Nephron progenitor cell (in vitro differentiated cells): Measurements from ENCODE around the gene LMBRD2.
A peak's percentile ranks its signal among the peaks of the same experiment; 100 is the strongest.
"Not testable (repeated sequence)": the region's sequence is repeated elsewhere in the genome, so short reads cannot be mapped to it uniquely, and the experiment has no call there.

Experiments used
- DNase-seq: peaks from one replicate; pipeline ENCODE4 v3.0.0; 2021
- H3K27ac Mint-ChIP-seq: 2 replicates; pipeline ENCODE4 v1.8.0; 2021; ENCODE audit warnings: mild to moderate bottlenecking, moderate library complexity, mixed read lengths
- H3K27me3 Mint-ChIP-seq: 2 replicates; pipeline ENCODE4 v1.8.0; 2021; ENCODE audit warnings: mild to moderate bottlenecking, low read depth, mixed read lengths; ENCODE audit not compliant: poor library complexity
- H3K36me3 Mint-ChIP-seq: 2 replicates; pipeline ENCODE4 v1.8.0; 2021; ENCODE audit warnings: low read depth, mixed read lengths
- H3K4me1 Mint-ChIP-seq: 2 replicates; pipeline ENCODE4 v1.8.0; 2021; ENCODE audit warnings: mixed read lengths
- H3K4me3 Mint-ChIP-seq: 2 replicates; pipeline ENCODE4 v1.8.0; 2021; ENCODE audit warnings: mild to moderate bottlenecking, moderate library complexity, mixed read lengths
- H3K9me3 Mint-ChIP-seq: 2 replicates; pipeline ENCODE4 v1.8.0; 2021; ENCODE audit warnings: mild to moderate bottlenecking, moderate library complexity, mixed read lengths
- CTCF ChIP-seq: fragments of 200-600 bp; sonication (generic); IDR thresholded peaks from 2 replicates; pipeline ENCODE4 v1.5.0; 2021; ENCODE audit warnings: antibody characterized with exemption

LMBRD2 gene

GRCh38 chr5:36138900-36139683 lies 12.6 kb downstream of the LMBRD2 start:
- Mint-ChIP-seq H3K27me3 (no peaks in the 10 kb centered on the region), H3K4me1 (no peaks in the 10 kb centered on the region), H3K36me3 (peaks cover 4% of the 10 kb centered on the region), H3K9me3 (no peaks in the 10 kb centered on the region), H3K27ac (no peak overlapping the region), H3K4me3 (no peak overlapping the region)
- no peak for TF ChIP-seq CTCF
- DNase-seq = no peak

GRCh38 chr5:36136581-36136980 lies 15.1 kb downstream of the LMBRD2 start:
- Mint-ChIP-seq H3K27me3 (no peaks in the 10 kb centered on the region), H3K4me3 (no peak overlapping the region), H3K4me1 (no peaks in the 10 kb centered on the region), H3K9me3 (no peaks in the 10 kb centered on the region), H3K36me3 (peaks cover 16% of the 10 kb centered on the region), H3K27ac (no peak overlapping the region)
- DNase-seq = no peak
- no peak for TF ChIP-seq CTCF

- Mint-ChIP-seq H3K4me1 (no peaks in the 10 kb centered on the region), H3K27me3 (no peaks in the 10 kb centered on the region), H3K27ac (no peak overlapping the region), H3K36me3 (peaks cover 22% of the 10 kb centered on the region), H3K9me3 (peaks cover under 1% of the 10 kb centered on the region), H3K4me3 (no peak overlapping the region)
- no peak for TF ChIP-seq CTCF
- DNase-seq = no peak
Measured at GRCh38 chr5:36135988-36136387, 15.7 kb downstream of the LMBRD2 start.

- Mint-ChIP-seq H3K9me3 (peaks cover 27% of the 10 kb centered on the region), H3K36me3 (peaks cover 50% of the 10 kb centered on the region)
- not testable (repeated sequence) for H3K27me3 Mint-ChIP-seq, H3K27ac Mint-ChIP-seq, H3K4me1 Mint-ChIP-seq, DNase-seq, H3K4me3 Mint-ChIP-seq
Measured at GRCh38 chr5:36133009-36133408, 18.7 kb downstream of the LMBRD2 start.

- not testable (repeated sequence) for H3K27me3 Mint-ChIP-seq, H3K4me3 Mint-ChIP-seq, DNase-seq, H3K4me1 Mint-ChIP-seq, H3K27ac Mint-ChIP-seq
- Mint-ChIP-seq H3K9me3 (peaks cover 30% of the 10 kb centered on the region), H3K36me3 (peaks cover 58% of the 10 kb centered on the region)
Measured at GRCh38 chr5:36129666-36130065, 22.0 kb downstream of the LMBRD2 start.

GRCh38 chr5:36128795-36129194 lies 22.9 kb downstream of the LMBRD2 start:
- TF ChIP-seq CTCF = no peak
- H3K9me3 Mint-ChIP-seq = peaks cover 30% of the 10 kb centered on the region
- peaks cover 58% of the 10 kb centered on the region for H3K36me3 Mint-ChIP-seq
- no peaks in the 10 kb centered on the region for H3K27me3 Mint-ChIP-seq
- H3K4me1 Mint-ChIP-seq = no peaks in the 10 kb centered on the region
- H3K4me3 Mint-ChIP-seq = no peak overlapping the region
- no peak overlapping the region for H3K27ac Mint-ChIP-seq
- no peak for DNase-seq

GRCh38 chr5:36125868-36126267 lies 25.8 kb downstream of the LMBRD2 start:
- no peaks in the 10 kb centered on the region for H3K4me1 Mint-ChIP-seq
- no peak for TF ChIP-seq CTCF
- H3K9me3 Mint-ChIP-seq = peaks cover 29% of the 10 kb centered on the region
- DNase-seq = no peak
- no peak overlapping the region for H3K4me3 Mint-ChIP-seq
- peak overlapping the region; percentile 6 for H3K27ac Mint-ChIP-seq
- peaks cover 34% of the 10 kb centered on the region for H3K36me3 Mint-ChIP-seq
- no peaks in the 10 kb centered on the region for H3K27me3 Mint-ChIP-seq
